HG02938 (cell line): Measurements from ENCODE around the gene PRKAR2A.

Experiments used
- ATAC-seq: cut with Tn5 transposase; IDR thresholded peaks from one replicate; pipeline ENCODE4 v1.9.1; 2021; ENCODE audit warnings: mild to moderate bottlenecking, moderate library complexity; ENCODE audit not compliant: unreplicated experiment

PRKAR2A gene

DNA sequence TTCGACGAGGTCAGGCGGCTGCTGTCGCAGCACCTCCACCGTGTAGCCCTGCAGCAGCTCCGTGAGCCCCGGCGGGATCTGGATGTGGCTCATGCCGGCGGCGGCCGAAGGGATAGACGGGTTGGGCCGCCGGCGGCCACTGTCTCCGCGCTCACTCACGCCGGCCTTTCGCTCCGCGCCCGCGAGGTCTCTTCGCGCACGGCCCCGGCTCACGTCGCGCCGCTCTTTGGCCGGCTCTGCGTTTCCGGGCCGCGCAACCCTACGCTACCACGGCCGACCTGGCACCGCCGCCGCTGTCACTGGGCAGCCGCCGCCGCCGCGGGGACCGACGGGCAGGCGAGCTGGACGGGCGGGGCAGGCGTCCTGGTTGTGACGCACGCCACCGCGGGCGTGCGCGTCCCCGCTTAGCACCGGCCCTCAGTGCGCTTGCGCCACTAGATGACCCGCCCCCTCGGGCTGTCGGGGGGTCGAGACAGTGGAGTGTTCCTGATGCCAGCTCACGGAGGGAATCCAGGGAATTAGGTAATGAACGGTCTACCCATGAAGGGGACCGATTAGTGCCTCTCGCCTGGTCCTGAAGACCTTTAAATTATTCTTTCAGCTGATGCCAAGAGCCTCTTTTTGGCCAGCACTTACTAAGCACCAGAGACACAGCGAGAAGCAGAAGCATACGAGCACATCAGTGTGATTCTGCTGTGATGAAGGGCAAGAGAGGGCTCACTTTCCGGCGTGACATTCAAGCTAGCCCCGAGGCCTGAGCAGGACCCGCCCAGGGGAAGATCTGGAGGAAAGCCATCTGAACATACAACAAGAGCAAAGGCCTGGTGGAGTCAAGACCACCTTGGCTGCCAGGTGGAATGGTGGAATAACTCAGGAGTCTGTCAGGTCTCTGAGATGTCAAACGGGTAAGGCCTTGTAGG lies at the start of gene PRKAR2A:
Gene PRKAR2A, minus strand, starts transcription at position 371 of the 920 bp plus-strand sequence. Its CDS starts 278 bp downstream, at position 93.
- peak; percentile 84 for ATAC-seq

DNA sequence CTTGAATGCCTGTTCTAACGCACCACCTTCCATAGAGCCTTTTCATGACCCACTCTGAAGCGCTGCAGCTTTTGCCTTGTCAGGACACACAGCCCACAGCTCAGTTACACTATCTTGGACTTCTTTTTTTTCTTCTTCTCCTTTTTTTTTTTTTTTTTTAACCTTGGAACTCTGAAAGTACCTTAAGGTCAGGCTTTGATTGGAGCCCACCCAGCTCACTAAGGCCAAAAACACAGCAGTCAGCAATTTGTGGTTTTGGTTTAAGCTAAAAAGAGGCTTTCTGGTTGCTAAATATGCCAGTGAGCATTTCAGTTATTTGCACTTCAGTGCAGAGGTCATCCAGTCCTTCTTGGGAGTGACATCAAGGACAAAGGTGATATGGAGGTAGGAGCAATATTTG lies 49.3 kb upstream of the PRKAR2A start:
- no peak for ATAC-seq

DNA sequence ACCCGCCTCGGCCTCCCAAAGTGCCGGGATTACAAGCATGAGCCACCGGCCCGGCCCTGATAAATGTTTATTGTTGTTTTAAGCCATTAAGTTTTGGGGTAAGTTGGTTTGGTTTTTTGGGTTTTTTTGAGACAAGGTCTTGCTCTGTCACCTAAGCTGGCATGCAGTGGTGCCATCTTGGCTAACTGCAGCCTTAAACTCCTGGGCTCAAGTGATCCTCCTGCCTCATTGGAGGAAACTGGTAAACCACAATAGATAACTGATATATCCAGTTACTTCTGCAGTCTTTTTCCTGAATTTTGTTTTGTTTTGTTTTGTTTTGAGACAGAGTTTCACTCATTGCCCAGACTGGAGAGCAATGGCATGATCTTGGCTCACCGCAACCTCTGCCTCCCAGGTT lies 46.8 kb upstream of the PRKAR2A start:
- ATAC-seq: no peak

DNA sequence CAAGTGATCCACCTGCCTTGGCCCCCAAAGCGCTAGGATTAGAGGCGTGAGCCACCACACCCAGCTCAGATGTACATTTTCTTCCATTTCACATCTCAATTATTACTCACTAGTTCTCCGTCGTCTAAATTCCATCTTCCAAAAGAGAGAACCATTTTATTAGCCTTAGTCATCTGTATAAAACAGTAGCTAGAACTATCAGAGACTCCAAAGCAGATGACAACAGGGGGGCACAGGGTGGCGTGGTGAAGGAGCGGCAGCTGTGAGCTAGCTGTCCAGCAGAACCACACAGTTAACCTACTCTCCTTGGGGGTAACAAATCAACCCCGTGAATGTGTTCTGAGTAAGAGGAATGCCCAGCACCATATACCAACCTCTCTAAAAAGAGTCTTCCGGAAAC lies 43.9 kb upstream of the PRKAR2A start:
- ATAC-seq: no peak

DNA sequence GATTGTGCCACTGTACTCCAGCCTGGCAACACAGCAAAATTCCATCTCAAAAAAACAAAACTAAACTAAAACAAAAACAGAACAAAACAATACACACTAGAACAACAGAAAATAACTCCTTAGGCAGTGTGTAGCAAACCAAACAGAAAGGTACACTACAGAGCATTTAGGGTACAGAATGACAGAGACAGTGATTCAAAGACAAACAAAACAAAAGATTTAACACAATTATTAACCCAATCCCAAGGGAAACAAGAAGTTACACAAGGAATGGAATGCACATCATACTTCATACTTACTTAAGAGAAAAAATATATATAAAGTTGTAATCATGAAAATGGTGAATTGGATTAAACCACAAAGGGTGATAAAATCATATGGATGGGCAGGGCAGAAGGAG lies 38.1 kb upstream of the PRKAR2A start:
- ATAC-seq: no peak

DNA sequence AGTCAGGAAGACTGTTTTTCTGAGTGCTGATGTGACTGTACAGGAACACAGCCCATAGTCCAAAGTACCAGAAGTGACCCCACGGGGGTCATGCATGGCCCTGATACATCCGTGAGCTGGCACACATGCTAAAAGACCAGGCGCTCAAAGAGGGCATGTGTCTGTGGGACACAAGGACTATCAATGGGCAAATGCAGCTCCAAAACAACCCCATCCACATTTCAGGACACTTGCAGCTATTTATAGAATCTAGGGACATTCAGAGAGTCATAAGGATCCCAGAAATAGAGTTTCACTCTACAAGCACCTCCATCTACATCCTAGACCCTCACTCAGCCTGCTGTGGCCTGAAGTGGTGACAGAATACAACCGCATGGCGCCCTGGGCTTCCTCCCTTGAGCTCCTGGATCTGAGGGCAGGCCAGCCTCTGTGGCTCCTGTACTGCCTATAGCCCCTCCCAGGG lies 34.0 kb upstream of the PRKAR2A start:
- no peak for ATAC-seq

DNA sequence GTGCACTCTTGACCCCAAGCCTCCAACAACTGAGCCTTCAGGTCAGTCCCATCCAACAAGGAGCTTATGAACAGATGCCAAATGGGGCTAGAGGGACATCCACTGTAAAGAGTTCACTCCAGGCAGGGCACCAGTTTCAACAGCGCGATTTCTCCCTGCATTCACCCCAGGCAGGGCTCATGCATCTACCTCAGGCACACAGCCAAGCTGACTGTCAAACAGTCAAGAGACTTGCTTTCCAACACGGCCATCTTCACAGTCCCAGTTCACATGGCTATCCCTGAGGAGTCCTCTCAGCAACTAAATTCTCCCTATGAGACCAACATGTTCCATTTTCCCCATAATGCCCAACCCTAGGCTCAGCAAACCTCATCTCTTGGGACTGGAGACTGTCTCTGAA lies 33.3 kb upstream of the PRKAR2A start:
- no peak for ATAC-seq

DNA sequence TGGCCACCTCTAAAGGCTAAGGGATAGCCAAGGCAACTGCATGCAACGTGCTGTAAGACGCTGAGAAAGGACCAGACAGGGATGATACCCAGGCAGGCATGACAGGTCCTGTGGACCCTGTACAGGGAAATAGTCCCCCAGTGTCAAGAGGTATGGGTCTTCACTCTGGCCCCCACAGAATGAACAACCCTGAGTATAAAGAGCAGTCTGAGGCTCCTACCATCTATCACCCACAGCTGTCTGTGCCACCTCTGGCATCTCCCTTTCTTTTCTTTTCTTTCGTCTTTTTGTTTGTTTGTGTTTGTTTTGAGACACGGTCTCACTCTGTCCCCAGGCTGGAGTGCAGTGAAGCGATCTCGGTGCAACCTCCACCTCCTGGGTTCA lies 32.3 kb upstream of the PRKAR2A start:
- ATAC-seq: no peak

DNA sequence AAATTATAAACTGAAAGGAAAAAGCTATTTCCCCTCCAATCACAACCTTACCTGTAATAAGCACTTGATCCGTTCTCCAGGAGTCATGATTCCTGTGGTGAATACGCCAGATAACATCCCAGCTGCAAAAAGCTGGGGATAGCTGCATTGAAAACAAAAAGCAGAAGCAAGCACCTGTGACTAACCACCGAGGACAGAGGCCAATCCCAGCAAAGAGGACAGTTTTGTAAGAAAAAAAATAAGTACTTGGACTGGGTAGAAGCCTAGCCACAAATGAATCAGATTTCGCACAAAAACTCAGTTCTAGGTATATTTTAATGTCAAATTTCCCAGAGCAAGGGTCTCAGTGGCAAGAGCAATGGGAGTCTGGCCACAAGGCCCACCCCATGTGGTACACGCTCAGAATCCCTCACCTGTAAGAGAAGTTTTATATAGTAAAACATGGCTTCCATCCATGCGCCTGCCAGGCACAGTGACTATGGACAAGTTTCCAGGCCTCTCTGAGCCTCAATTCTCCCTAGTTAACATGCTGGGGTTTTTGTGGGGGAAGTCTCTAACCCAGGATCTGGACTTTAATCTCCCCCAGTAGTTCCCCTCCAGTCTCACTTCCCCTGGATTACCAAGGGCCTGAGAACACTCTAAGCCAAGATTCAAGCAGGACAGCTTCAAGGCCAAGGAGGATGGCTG lies 31.8 kb upstream of the PRKAR2A start:
- ATAC-seq: no peak

DNA sequence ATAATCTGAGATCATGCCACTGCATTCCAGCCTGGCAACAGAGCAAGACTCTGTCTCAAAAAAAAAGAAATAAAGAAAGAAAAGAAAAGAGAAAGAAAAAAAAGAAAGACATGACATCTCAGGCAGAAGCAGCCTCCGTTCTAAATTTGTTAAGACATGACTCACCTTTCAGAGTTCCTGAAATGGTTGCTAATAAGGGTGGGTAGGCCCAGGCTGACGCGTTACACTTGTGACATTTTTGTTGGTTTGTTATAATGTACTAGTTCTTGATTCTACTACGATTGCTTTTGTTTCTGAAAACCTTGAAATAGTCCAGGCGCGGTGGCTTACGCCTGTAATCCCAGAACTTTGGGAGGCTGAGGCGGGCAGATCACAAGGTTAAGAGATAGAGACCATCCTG lies 30.0 kb upstream of the PRKAR2A start:
- ATAC-seq: no peak

DNA sequence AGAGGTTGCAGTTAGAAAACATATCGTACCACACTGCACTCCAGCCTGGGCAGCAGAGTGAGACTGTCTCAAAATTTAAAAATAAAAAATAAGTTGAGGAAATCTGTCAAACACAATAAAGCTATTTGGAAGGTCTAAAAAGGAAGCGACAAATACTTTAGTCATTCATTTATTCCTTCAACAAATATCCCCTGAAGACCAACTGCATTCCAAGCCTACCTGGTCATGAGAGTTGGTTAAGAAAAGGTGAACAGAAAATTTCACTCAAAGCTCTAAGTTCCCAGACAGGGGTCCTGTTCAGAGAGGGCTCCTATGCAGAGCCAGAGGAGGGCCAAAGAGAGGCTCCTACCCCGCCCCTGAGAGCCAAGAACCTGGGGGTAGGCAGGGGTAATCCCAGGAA lies 15.4 kb upstream of the PRKAR2A start:
- ATAC-seq: no peak

DNA sequence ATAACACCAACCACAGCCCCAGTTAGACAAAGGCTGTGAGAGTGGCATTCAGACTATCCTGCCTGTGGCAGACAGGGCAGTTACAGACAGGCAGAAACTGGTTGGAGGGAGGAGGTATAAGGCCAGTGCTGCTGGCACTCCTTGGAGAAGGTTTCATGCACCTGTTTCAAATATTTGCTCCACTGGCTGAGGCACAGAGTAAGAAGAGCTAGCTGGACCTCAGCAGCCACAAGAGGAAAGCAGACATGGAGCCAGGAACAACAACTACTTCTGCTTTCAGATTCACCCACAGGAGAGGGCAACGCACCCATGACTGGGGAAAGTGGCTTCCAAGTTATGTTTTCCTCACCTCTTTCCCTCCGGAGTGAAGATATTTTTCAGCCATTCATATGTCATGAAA lies 11.5 kb upstream of the PRKAR2A start:
- ATAC-seq: no peak

DNA sequence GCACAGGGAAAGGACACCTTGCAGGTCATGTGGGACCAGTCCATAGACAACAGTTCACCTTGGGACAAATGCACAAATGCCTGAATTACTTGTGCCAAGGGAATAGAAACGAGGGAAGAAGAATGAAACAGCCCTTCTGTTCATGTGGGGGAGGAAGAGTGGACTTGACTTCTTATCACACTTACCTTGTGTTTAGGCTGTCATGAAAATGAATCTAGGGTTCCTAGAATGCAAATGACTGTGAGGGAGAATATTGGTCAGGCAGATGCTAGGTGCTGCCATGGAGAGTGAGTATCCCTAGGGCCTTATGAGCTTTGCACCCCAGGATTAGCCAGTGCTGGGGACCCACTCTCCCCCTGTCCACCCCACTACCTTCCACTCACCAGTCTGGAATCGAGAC lies 11.0 kb upstream of the PRKAR2A start:
- ATAC-seq: no peak

DNA sequence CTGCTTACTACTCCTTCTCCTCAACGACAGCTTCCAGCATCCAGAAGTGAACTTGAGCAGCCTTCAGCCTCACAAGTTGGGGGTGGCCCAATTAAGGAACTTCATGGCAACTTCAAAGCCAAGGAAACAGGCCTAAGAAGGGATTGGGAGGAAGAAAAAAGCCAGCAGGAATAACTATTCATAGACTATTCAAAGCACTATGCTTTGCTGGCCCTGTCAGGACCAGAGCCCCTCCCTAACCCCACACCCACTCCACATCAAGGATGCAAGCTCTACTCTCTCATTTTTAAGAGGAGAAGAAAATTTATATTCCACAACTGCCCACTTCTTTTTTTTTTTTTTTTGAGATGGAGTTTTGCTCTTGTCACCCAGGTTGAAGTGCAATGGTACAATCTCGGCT lies 10.0 kb upstream of the PRKAR2A start:
- ATAC-seq: no peak

DNA sequence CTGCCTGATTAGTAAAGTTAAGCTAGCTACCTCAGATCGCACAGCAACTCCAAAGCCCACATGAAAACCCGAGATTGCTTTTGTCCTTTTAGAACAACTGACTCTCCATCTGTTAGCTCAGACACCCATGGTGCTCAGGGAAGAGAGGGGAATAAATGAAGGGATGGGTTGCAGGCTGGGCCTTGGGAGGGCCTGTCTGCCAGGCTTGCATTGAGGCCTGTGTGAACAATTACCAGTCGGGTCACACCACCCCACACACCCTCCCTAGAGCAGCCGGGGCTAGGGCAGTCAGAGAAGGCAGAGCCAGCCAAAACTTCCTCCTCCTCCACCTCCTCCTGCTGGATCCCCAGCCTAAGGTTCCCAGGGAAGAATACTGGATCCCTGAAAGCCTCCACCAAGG lies 8.8 kb upstream of the PRKAR2A start:
- ATAC-seq: no peak

DNA sequence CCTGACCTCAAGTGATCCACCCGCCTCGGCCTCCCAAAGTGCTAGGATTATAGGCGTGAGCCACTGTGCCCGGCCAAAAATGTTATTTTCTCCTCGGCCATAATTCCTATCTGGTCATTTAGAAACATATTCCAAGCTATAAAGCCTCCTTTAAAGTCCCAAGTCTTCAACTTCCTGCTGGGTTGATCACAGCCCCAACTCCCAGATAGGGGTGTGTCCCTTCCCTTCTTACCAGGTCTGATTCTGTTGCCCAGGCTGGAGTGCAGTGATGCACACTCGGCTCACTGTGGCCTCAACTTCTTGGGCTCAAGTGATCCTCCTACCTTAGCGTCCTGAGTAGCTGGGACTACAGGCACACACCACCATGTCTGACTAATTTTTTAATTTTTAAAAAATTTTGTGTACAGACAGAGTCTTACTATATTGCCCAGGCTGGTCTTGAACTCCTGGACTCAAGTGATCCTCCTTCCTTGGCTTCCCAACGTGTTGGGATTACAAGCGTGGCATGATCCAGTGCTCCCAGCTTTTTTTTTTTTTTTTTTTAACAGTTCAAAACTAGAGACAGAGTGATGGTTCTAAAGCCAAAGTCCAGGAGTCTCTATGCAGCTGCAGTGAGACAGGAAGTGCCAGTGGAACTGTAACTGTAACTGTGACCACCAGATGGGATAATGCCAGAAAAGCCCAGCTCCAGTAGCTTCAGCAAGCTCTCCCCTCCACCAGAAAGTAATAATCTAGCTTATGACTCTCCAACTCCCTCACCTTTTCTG lies 8.2 kb upstream of the PRKAR2A start:
- ATAC-seq: no peak

DNA sequence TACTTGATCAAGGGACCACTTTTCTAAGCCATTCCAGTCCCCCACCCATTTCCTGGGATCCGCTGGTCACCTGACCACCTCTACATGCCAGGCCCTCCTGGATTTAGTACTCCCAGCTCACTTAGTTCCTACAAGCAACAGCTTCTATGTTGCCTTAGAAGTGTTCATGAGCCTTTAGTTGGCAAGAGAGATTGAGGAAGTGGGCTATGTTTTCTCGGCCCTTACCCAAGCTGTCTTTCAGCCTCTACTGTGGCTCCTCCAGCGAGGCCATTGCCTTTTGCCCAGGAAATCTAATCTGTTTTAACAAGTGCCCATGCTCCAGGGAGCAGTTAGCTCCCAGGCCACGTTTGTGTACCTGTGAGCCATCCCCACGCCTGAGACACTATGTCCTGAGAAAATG lies 4.5 kb upstream of the PRKAR2A start:
- no peak for ATAC-seq

DNA sequence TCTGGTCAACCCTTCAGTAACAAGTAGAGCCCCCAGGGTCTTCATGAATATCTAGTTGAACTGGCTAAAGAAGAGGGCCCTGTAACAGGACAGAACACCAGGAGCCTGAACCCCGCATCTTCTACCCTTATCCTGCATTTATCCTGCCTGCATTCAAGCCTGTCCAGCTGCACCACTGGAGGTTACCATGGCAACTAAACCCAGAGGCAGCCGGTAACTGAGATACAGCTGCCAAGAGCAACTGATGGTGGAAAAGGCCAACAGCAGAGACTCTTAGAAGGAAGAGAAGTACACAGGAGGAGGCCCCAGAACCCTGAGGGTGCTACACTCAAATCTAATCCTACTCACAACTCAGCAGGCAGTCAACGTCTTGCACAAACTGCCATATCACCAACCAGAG lies 3.7 kb upstream of the PRKAR2A start:
- ATAC-seq: no peak

DNA sequence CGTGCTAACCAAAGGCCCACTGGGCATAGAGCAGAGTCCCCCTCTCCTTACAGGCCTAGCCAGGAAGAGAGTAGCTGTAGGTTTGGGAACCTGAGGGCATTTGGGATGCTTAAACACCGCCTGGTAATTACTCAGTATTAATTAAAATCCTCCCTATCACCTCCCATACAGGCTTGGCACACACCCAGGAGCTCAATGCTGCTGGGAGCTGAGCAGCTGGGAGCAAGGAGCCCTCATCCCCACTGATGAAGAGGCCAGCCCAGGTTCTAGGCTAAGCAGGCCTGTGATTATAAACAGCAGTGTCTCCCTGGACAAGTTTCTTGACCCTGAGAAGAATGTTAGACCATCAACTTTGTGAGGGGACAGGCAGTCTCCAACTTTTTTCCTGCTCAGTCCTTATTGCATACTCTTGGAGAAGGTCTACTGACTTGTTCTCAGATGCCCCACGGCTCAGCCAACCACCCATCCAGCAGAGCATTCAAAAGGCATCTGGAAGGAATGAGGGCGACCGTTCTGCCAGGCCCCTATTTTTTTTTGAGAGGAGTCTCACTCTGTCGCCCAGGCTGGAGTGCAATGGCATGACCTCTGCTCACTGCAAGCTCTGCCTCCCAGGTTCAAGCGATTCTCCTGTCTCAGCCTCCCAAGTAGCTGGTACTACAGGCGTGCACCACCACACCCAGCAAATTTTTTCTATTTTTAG lies 1.3 kb upstream of the PRKAR2A start:
- no peak for ATAC-seq

DNA sequence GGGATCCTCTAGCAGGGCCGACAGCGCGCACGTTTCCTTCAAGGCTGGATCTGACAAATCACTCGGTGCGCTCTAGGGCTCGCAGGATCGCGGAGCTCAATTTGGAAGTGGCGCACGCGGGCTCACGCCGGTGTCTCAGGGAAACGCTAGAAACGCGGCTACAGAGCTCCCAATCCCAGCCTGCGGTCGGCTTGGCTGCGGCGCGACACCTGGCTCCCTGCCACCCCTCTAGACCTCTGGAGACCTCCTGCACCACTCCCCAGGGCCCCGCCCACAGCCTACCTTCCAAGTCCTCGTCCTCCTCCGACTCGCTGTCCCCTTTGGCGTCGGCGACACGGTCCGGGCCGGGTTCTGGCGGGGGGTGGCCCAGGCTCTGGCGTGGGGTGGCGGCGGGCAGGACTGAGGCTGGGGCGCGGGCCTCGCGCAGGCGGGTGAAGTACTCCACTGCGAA lies 596 bp downstream of the PRKAR2A start:
- peak; percentile 35 for ATAC-seq

DNA sequence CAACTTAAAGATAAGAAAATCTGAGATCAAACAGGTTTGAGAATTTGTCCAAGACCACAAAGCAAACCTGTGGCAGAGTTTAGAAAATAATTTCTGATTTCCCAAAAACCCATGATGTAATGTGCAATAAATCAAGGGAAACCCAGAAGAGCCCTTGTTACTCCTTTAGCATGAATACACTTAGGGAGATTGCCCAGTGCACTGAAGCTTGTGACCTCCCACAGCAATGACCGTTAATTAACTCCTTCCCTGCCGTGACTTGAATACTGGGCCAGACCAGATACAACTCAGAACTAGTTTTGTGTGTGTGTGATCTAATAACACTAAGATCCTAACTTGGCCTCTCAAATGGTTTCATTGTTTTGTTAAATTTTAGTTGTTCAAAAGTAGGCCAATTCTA lies 2.5 kb downstream of the PRKAR2A start:
- ATAC-seq: no peak
